SKM-1 treated with dmso at 0.1 percent for 144 hours (cell line): ENCODE data around the gene CAMTA1.
"Not testable (repeated sequence)": the region's sequence is repeated elsewhere in the genome, so short reads cannot be mapped to it uniquely, and the experiment has no call there.

ENCODE experiments used
- DNase-seq: peaks from one replicate; lab custom pipeline; 2025; ENCODE audit not compliant: unreplicated experiment; lab: John Stamatoyannopoulos, UW

Gene CAMTA1

DNA sequence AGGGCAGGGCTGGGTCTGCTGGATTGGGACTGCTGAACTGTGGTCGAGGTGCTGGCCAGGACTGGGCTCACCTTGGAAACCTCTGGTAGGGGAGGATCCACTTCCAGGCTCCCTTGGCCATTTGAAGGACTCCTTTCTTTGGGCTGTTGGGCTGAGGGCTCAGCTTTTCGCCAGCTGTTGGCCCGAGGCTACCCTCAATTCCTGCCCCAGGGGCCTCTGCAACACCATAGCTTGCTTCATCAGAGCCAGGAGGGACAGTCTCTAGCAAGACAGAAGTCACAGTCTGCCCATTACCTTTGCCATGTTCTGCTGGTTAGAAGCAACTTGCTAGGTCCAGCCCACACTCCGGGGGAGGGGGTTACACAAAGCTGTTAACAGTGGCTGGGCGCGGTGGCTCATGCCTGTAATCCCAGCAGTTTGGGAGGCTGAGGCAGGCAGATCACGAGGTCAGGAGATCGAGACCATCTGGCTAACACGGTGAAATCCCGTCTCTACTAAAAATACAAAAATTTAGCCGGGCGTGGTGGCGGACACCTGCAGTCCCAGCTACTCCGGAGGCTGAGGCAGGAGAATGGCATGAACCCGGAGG lies 25.0 kb downstream of the CAMTA1 start:
- not testable (repeated sequence) for DNase-seq

DNA sequence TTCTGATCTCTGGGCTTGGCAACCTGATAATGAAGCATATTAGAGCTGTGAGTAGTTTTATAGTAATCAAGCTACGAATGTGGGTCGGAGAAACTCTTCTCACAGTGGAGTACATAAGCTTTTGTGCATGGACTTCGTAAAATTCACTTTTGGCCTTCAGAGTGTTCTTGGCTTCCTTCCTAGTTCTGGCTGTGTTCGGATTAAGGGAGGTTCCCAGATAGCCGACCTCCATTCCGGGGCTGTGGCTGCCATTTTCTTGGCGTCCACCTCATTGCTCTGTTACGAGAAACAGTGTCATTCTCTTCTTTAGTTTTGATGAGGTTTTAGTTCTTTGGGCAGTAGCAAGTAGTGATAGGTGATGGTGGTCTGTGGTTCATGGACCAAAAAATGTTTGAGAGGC lies 26.3 kb downstream of the CAMTA1 start:
- no peak for DNase-seq

DNA sequence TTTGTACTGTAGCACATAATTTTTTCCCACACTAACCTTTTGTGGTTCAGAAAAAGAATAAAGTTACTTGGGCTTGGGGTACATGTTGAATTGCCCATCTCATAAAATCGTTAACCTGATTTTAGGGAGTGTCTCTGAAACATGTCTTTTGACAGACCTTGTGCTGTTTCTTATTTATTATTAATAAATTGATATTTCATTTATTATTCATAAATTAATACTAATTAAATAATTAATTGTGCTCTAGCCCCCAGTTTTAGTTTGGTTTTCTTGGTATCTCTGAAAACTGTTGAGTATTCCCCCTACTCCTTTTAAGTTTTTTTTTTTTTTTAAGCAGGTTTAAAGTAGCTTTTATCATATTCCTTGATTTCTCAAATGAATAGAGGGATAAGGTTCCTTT lies 27.9 kb downstream of the CAMTA1 start:
- DNase-seq = no peak

DNA sequence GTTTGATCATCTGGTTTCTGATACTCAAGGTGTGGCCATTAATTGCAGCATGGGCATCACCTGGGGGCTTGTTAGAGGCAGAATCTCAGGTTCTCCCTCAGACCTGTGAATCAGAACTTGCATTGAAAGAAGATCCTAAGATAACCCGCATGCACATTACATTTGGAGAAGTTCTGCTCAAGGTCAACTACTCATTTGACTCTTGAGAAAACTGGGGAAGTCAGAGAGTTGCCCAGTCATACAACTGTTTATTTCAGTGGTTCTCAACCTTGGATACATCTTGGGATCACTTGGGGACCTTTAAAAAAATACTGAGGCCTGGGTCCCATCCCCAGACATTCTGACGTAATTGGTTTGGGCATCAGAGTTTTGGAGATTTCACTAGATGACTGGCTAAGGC lies 30.5 kb downstream of the CAMTA1 start:
- no peak for DNase-seq

DNA sequence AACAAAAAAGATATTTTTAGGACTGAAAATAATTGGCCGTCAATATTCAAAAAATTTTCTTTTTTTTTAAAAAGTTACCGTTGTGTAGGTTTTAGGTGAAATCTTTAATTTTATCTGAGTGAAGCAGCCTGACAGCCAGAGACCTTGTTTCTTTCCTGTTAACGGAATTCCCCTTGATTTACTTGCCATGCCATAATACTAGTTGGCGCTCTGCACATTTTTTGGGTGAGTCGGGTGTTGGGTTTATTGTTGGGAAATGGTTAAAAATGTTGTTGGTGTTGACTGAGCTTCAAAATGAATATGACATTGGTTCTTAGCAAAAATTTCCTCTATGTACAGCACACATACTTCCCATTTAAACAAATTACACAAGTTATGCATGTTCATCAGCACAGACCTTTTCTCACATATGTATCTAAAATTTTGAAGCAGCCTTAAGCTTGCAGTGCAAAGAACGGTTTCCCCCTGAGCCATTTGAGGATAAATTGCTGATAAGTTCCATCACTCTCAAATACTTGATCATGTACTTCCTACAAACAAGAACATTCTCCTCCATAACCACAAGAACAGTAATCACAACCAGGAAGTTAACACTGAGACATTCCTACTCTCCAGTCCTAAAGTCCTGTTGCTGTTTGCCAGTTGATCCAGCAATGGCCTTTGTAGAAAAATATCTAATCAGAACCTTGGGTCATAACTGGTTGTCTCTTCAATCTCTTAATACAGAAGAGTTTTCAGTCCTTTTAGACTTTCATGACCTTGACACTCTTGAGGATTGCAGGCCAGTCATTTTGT lies 34.2 kb downstream of the CAMTA1 start:
- no peak for DNase-seq

DNA sequence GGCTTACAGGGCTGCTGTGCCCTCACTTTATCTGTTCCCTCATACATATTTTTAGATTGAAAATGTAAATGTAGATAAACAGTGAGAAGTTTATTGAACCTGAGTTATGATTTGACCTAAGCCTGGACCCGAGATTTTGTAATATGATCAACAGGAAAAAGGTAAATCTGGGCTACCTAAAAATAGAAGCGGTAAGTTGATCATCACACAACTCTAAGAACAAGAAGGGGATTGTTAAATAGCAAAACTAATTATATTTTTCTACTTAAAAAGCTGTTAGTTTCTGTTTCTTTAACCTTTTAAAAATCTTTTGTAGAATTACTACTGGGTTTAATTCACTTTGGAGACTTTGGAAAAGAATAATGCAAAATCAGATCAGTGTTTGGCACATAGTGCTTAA lies 35.6 kb downstream of the CAMTA1 start:
- DNase-seq = no peak

DNA sequence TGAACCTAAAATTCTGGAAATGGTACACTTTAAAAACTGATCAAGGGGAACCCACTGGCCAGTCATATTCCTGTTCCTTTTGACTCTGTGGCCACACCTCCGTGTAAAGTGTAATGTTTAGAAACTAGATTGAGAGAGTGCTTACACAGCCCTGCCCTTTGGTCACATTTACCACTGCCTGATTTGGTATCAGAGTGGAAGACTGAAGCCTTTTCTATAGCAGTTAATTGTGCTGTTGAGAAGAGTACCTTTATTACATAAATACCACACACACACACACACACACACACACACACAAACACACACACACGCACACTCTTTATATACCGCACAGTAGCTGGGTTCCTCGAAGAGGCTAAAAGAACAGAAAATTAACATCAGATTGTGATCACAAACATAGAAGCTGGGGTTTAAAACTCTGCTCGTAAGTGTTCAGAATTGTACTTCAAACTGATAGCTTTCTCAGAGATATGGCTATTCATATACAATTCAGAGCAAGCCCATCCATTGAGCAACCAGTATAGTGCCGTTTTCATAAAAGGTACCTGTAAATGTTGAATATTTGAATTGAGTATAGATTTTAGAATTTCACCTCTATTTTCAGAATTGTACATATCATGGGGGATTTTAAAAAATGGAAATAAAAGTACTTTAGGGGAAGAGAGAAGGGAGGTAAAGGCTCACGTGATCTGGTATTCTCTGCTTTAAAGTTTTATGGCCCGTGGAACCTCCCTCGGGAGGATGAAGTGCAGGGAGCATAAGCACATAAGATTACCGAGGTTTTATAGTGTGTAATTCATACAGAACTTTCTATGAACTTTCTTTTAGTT lies 37.5 kb downstream of the CAMTA1 start:
- no peak for DNase-seq

DNA sequence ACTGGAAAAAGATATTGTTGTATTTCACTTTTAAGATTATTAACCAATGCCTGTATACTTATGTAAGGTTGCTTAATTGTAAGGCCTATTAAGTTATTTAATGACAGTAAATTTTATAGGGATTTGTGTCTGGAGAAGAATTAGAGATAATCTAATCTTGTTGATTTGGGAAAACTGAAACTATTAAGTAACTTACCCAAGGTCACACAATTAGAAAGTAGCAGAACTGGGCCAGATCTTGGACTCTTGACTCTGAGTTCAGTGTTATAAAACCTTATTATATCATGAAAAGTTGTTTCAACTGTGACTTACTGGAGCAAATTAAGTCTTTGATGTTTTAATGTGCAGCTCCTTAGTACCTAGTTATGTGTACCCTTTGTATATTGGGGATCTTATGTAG lies 38.5 kb downstream of the CAMTA1 start:
- no peak for DNase-seq

DNA sequence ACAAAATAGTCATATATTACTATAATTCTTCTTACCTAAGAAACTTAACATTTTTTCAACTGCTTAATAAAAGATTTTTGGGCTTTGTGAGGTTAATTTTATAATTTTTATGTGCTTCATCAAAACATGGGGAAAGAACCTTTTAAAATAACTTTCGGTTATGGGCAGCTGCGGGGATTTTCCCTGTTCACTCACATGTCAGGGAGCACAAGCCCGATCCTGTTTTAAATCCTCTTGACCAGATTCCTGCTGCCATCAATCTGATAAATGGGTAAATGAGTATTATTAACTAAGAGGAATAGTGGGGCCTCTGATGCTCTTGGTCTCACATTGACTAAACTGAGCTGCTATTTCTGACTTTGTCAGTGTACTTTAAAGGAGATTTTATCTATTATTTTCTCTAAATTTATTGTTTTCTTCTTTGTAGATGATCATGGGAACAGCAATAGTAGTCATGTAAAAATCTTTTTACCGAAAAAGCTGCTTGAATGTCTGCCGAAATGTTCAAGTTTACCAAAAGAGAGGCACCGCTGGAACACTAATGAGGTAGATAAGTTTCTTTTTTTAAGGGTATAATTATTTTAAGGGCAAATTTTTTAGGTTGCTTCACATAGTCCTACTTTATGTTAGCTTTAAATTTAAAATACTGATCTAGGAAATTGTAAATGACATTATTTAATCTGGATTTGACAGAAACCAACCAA lies 39.6 kb downstream of the CAMTA1 start:
- no peak for DNase-seq

DNA sequence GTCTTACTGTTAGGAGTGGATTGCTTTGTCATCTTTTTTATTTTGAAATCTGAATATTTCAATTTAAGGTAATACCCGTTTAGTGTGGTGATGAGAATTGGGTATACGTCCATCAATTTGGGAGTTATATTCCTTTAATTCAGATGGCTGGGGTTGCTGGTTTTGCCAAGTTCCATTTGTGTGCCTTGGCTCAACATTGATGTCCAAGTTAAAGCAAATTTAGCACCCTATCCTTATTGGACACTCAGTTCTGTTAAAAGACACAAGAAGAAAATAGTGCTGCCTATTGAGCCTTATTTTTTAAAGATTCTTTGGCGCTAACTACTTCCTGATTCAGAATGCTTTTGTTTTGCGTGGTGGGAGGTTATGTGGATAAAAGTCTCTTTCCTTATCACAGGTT lies 40.6 kb downstream of the CAMTA1 start:
- DNase-seq = no peak

DNA sequence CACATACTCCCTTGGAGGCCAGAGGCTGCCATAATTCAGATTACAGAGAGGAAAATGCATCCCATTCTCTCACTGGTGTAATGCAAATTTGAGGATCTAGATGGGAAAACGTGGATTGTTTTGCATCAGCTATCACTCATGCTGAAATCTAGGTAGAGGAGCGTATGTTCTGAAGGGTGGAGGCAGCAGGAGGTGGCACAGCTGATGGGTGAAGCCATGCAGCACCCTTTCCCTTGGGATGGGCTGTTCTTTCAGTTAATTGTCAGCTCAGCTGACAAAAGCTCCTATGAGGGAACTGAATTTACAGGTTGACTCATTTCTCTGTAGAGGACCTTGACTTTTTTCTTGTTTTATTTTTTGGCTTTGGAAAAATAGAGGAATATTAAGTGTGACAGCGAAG lies 41.8 kb downstream of the CAMTA1 start:
- DNase-seq = no peak

DNA sequence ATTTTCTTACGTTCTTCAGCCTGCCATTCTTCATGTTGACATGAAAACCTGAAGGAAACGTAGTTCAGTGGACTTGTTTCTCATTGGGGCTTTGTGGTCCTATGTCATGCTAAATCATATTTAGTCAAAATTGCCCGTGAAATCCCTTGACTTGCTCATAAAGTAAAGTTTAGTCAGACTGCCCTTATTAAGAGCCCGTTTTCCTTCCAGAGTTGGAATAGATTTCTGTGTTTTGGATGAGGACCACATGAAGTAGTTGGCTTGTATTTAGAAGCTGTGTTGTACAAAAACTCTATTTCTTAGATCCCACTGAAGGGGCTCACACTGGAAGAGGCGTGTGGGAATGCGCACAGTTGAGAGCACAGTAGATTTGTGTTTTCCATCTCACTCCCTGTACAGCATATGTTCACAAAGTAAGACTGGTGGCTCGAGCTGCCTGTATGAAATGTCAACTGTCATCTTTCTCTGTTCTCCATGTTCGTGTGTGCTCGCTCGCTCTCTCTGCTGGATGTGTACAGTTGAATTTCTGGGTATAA lies 42.4 kb downstream of the CAMTA1 start:
- no peak for DNase-seq

DNA sequence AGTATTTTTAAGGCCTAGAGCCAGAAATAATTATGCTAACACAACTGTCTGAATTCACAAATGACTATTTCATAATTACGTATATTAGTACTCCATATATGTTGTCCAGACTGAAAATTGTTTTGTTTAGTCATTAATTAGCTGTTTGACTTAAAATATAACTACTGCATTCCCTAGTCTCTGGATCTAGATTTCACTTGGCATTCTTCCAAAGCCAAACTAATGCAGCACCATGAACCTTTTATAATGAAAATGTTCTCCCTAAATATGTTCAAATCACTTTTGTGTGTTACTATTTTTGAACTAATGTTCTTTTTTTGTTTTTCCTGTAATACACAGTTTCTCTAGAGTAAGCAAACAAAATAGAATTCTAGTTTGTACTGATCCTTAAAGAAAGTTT lies 46.1 kb downstream of the CAMTA1 start:
- no peak for DNase-seq

DNA sequence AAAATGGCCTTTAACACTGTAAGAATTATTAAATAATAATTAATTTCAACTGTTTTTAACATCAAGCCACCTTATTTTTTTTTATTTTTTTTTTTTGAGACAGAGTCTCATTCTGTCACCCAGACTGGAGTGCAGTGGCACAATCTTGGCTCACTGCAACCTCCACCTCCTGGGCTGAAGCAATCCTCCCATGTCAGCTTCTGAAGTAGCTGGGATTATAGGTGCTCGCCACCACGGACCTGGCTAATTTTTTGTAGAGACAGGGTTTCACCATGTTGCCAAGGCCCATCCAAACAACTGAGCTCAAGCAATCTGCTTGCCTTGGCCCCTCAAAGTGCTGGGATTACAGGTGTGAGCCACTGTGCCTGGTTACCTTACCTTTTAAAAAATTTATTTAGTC lies 46.8 kb downstream of the CAMTA1 start:
- DNase-seq = not testable (repeated sequence)

DNA sequence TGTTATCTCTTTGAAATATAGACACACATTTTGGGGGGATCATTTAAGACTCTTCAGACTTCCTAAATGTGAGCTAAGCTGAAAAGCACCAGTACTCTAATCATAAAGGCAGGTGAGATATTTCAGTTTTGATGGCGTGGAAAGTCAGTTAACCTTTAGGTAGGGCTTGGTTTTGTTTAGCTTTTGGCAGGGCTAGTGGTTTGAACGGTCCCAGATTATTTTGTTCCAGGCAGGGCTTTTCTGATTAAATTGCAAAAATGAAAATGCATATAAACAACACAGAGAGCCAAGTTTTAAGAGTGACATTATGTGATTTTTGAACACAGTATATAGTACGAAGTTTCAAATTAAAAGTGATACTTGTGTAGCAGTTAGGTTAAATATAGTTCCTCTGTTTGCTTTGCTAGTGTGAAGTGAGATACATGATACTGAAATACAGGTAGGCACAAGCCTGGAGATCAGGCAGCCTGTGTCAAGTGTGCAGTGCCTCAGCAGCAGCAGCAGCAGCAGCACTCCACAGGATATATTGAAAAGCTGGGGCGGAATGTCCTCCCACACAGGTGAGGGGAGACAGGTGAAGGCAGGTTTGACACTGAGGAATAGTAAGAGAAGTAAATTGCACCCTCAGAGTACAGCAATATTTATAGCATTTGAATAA lies 47.4 kb downstream of the CAMTA1 start:
- no peak for DNase-seq

DNA sequence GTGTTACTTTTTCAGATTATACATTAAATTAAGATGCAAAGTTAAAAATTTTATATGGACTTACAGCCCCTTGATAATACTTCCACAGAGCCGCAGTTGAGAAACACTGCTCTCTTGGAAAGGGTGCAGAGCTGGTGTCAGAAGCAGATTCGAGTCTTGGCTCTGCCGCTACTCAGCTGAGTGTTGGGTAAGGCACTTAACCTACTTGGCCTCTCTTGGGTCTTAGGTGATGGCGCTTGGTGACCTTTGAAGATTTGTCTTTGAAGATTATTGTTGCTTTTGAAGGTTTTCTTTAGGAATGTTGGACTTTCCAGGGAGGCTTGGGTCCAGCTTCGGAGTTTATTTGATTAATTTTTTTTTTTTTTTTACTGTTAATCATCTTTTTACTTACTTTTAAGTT lies 48.5 kb downstream of the CAMTA1 start:
- DNase-seq = no peak

DNA sequence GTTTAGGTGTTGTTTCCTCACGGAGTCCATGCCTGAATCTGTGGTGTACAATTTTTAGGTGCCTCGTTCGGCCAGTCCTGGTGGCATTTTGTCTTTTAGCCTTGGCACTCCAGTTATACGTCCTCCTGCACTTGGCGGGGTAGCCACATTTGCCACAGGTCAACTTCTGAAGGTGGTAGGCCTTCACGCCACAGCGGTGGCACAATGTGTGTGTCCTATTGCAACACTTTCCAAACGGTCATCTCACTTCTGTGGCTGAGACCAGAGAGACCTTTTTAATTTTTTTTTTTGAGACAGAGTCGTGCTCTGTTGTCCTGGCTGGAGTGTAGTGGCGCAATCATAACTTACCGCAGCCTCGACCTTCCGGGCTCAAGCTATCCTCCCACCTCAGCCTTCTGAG lies 49.1 kb downstream of the CAMTA1 start:
- no peak for DNase-seq

DNA sequence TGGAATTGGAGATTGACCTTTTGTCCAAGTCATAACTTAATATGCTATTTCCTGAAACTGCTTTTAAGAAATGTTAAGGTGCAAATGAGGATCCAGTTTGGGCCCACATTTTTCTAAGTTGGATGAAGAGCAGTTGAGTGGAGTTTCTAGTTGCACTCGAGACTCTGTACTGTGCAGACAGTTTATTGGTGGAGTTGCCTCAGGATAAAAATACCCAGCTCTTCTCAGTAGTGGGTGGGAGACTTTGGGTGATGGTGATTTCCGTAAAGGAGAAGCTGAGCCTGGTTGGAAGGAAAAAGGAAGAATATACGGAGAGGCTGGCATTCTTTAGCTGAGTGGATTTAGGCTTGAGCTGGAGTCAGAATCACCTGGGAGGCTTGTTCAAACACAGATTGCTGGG lies 49.9 kb downstream of the CAMTA1 start:
- no peak for DNase-seq

DNA sequence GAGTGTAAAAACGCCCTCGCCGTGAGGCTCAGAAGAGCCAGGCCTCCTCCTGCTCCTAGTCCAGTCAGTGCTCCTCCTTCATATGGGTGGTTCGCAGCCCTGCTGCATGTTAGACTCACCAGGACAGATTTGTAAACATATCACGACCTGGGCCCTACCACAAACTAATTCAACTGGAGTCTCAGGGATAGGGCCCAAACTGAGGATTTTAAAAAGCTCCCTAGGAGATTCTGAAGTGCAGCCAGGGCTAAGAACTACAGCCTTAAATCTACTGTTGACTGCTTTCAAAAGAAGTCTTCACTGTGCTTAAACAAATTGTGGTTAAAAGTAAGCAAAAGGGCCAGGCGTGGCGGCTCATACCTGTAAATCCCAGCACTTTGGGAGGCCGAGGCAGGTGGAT lies 57.0 kb downstream of the CAMTA1 start:
- no peak for DNase-seq

DNA sequence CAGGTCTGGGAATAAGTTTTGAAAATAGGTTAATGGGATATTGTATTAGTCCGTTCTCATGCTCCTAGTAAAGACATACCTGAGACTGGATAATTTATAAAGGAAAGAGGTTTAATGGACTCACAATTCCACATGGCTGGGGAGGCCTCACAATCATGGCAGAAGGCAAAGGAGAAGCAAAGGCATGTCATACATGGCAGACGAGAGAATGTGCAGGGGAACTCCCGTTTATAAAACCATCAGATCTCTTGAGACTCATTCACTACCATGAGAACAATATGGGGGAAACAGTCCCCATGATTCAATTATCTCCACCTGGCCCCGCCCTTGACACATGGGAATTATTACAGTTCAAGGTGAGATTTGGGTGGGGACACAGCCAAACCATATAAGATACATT lies 60.5 kb downstream of the CAMTA1 start:
- DNase-seq = not testable (repeated sequence)

DNA sequence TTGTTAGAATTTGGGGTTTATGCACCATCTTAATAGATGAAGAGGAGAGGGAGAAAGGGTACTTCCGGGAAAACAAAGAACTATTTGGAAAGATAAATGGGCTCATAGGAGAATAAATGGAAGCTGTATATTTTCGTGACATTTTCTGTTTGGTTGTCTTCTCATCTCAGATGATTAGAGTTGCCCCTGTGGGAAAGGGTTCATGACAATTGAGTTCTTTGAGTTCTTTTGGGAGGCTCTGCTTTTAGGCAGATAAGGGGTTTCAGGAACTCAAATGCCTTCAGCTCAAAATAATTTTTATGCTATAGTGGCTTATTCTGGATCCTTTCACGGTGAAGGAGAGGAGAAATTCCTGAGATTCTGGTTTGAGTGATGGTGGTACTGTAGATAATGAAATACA lies 63.6 kb downstream of the CAMTA1 start:
- DNase-seq = no peak
